ENCODE results near the gene NSMCE3.

DNA sequence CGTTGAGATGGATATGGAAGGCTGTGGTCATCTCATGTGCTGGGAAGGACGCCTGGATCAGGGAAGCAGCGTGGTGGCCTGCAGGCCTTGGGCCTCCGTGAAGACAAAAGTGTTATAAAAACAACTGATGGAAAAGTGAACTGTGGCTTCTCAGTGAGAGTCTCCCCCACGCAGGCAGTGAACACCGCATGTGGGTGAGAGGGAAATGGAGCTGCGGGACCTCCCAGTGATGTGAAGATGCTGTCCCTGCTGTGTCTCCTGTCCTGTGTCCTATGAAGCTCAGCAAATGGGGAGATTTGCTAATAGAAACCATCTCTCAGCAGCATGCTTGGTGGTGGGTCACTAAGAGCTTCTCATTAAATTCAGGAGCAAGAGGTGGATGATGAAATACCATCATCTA lies 25.1 kb downstream of the NSMCE3 start:
- TF ChIP-seq, protein P1, sequence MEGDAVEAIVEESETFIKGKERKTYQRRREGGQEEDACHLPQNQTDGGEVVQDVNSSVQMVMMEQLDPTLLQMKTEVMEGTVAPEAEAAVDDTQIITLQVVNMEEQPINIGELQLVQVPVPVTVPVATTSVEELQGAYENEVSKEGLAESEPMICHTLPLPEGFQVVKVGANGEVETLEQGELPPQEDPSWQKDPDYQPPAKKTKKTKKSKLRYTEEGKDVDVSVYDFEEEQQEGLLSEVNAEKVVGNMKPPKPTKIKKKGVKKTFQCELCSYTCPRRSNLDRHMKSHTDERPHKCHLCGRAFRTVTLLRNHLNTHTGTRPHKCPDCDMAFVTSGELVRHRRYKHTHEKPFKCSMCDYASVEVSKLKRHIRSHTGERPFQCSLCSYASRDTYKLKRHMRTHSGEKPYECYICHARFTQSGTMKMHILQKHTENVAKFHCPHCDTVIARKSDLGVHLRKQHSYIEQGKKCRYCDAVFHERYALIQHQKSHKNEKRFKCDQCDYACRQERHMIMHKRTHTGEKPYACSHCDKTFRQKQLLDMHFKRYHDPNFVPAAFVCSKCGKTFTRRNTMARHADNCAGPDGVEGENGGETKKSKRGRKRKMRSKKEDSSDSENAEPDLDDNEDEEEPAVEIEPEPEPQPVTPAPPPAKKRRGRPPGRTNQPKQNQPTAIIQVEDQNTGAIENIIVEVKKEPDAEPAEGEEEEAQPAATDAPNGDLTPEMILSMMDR (IDR thresholded peaks at IDR 0.05; ENCODE audit: poor library complexity, severe bottlenecking) = no peak
- TF ChIP-seq TAF1 (IDR thresholded peaks at IDR 0.05; ENCODE audit: low read depth) = no peak
- TF ChIP-seq, protein P2, sequence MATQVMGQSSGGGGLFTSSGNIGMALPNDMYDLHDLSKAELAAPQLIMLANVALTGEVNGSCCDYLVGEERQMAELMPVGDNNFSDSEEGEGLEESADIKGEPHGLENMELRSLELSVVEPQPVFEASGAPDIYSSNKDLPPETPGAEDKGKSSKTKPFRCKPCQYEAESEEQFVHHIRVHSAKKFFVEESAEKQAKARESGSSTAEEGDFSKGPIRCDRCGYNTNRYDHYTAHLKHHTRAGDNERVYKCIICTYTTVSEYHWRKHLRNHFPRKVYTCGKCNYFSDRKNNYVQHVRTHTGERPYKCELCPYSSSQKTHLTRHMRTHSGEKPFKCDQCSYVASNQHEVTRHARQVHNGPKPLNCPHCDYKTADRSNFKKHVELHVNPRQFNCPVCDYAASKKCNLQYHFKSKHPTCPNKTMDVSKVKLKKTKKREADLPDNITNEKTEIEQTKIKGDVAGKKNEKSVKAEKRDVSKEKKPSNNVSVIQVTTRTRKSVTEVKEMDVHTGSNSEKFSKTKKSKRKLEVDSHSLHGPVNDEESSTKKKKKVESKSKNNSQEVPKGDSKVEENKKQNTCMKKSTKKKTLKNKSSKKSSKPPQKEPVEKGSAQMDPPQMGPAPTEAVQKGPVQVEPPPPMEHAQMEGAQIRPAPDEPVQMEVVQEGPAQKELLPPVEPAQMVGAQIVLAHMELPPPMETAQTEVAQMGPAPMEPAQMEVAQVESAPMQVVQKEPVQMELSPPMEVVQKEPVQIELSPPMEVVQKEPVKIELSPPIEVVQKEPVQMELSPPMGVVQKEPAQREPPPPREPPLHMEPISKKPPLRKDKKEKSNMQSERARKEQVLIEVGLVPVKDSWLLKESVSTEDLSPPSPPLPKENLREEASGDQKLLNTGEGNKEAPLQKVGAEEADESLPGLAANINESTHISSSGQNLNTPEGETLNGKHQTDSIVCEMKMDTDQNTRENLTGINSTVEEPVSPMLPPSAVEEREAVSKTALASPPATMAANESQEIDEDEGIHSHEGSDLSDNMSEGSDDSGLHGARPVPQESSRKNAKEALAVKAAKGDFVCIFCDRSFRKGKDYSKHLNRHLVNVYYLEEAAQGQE (IDR thresholded peaks at IDR 0.05; ENCODE audit: borderline replicate concordance) = no peak
- TF ChIP-seq POLR2AphosphoS5 (IDR thresholded peaks at IDR 0.05) = no peak
- no peak for TF ChIP-seq EP300 (conservative IDR thresholded peaks at IDR 0.05; ENCODE audit: poor library complexity, severe bottlenecking)
- no peak for TF ChIP-seq SMC3 (conservative IDR thresholded peaks at IDR 0.05; ENCODE audit: poor library complexity)
- TF ChIP-seq RAD21 (conservative IDR thresholded peaks at IDR 0.05) = no peak
